Loucy (cell line): ENCODE data around the gene VWA1.

Experiments
- CTCF ChIP-seq: fragments of 200-600 bp; sonication (generic); conservative IDR thresholded peaks from 2 replicates; pipeline ENCODE4 v1.5.1; 2014; ENCODE audit warnings: mild to moderate bottlenecking, antibody characterized with exemption, low read length
- EZH2phosphoT487 ChIP-seq: fragments of 200-600 bp; IDR thresholded peaks from 2 replicates; pipeline ENCODE4 v1.6.1; 2018; ENCODE audit warnings: antibody characterized with exemption, mild to moderate bottlenecking, moderate library complexity, borderline replicate concordance

- TF ChIP-seq CTCF (no peak), EZH2phosphoT487 (no peak)
Observed at GRCh38 chr1:1489861-1490260, 54.4 kb downstream of the VWA1 start.
